NCI-H82 treated with DMSO at 0.1 percent for 48 hours (cell line): ENCODE data around the gene CEBPG.

Experiments
- DNase-seq: peaks from one replicate; lab custom pipeline; 2025; ENCODE audit not compliant: unreplicated experiment; lab: John Stamatoyannopoulos, UW

Gene CEBPG

GRCh38 chr19:33405553-33406461 is 32.3 kb downstream of the CEBPG start:
- DNase-seq = no peak

DNA sequence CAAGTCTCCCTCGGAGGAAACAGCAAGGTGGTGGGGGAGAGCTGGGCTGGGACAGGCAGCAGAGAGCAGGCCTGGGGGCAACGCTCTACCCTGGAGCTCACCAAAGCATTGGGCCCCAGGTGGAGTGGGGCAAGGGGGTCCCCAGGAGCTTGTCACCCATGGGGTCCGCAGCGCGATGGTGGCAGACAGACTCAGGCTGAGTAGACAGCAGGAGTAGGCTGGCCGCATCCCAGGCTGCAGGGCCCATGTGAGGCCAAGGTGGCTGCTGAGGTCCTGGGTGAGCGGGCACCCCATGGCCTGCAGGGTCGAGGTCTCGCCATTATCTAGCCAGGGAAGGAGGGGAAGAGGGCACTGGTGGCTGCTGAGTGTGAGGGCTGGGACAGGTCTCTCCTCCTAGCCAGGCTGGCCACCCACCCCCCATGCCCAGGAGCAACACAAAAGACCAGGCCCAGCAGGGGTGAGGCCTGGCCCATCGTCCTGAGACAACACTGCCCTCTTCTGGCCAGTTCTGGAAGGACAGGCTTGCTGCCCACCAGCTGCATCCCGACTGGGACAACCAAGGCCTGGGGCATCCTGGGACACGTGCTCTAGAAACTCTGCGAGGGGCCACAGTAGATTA is 33.1 kb downstream of the CEBPG start:
- DNase-seq = peak; percentile 23

DNA sequence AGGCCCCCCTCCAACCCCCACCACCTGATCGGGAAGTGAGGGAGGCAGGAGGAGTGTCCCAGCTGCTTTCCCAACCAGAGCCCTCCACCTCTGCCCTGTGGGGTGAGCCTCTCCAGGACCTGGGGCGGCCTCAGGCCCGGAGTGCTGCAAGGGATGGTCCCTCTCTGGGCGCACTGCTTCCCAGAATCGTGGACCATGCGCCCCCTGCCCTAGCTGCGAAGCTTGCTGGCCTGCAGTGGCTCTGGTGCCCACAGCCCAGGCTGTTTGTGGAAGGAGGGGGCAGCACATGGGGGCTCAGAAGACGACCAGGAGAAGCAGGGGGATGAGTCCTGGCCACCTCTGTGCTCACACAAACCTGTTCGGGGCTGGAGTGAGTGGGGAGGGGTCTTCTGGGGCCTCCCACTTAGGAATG is 33.6 kb downstream of the CEBPG start:
- DNase-seq = no peak

DNA sequence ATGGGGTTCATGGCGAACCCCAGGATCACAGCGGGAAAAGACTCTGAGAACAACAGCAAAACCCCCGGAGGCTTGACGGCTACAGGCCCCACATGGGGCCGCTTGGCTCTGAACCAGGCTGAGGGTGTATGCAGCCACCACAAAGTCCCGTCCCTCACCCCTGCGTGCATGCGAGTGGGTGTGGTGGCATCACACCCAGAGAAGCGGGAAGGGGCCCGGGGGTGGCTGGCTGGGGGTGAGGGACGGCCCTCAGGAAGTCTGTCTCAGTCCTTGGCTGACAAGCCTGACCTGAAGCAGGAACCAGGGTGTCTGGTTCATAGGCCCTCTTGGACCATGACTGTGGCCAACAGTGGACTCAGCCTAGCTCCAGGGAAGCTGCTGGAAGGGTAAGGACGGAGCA is 34.2 kb downstream of the CEBPG start:
- no peak for DNase-seq

DNA sequence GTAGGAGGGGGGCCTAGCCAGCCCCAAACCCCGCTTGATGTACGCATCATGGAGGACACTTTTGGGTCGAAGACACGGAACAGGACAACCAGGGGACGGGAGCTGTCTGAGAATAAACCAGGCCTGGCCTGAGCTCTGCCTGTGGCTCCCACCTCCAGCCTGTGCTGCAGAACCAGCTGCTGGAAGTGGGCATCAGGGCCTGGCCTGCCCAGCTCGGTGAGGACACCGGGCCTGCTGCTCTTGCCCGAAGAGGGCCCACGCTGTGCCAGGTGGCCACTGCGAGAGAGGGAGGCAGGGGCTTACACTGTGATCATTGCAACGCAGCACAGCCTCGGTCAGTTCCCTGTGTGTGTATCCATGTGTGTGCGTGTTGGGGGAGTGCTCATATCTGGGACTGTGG is 34.6 kb downstream of the CEBPG start:
- no peak for DNase-seq

DNA sequence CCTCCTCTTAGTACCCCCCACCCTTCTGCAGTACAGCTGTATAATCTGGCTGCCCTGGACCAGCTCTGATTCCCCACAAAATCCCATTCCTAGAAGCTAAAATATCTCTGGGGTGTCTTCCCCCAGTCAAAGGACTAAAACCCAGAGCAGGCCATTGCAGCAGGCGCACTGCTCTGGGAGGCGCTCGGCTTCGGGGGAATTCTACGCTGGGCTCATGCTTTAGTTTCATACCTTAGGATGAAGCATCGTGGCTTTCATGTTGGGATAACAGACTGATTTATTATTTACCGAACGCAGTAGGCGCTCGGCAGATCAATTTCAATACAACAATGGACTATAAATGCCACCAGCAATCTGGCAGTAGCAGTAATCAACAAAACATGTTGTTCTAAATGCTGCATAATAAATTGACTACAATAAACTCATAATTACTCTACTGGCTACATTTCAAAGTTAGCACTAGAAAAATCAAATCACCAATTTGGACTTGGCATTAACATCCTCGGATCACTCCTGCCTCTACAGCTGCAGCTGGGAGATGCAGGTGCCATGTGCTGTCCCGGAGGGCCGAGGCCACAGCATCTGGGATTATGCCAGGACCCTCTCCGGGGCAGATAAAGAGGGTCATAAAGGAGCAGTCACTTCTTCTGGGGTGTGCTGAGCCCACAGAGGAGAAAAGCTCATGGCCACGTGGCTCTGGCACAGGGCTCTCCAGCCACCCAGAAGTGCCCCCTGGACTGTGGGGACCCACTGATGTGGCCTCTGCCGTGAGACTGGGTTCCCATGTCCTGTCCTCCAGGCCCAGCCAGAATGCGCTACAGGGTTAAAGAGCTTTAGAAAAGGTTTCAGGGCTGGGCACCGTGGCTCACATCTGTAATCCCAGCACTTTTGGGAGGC is 35.3 kb downstream of the CEBPG start:
- DNase-seq = no peak

- no peak for DNase-seq
Measured at GRCh38 chr19:33409906-33410685, 36.6 kb downstream of the CEBPG start.

DNA sequence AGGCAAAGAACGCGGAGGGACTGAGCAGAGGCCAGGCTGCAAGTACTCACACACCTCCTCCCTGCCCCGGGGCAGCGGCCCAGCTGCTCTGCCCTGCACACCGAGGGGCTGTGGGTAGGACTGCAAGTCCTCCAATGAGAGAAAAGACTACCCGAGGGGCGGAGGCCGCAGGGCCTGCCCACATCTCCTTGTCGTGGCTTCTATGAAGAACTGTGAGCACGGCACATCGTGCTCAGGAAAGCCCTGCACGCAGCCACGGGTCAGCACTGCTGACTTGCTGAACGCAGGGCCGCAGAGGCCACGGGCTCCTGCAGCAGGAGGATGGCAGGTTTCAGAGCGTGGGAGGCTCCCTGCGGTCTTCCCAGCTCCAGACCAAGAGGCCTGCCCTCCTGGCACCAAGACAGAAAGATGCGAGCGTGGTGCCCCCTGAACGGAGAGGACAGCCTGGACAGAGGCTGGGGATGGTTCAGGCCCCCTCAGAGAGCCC is 37.4 kb downstream of the CEBPG start:
- no peak for DNase-seq

DNA sequence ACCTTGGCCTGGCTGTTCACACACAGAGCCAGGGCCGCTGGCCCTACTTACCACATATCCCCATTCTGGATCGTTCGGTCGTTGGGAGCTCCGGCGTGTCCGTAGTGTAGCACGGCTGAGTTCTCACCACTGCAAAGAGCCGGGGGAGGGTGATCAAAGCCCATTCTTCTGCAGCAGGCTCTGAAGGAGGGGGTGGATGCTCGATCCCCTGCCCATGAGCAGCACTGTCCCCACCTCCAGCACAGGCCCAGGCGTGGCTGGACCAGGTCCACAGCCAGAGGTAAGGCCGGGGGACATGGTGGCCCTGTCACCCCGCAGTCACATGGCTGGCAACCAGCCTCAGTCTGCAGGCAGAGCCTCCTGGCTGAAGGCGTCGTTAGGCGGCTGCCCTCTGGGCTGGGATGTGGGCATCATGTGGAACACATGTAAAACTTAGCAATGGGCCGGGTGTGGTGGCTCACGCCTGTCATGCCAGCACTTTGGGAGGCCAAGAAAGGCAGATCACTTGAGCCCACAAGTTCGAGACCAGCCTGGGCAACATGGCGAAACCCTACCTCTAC is 38.2 kb downstream of the CEBPG start:
- no peak for DNase-seq

DNA sequence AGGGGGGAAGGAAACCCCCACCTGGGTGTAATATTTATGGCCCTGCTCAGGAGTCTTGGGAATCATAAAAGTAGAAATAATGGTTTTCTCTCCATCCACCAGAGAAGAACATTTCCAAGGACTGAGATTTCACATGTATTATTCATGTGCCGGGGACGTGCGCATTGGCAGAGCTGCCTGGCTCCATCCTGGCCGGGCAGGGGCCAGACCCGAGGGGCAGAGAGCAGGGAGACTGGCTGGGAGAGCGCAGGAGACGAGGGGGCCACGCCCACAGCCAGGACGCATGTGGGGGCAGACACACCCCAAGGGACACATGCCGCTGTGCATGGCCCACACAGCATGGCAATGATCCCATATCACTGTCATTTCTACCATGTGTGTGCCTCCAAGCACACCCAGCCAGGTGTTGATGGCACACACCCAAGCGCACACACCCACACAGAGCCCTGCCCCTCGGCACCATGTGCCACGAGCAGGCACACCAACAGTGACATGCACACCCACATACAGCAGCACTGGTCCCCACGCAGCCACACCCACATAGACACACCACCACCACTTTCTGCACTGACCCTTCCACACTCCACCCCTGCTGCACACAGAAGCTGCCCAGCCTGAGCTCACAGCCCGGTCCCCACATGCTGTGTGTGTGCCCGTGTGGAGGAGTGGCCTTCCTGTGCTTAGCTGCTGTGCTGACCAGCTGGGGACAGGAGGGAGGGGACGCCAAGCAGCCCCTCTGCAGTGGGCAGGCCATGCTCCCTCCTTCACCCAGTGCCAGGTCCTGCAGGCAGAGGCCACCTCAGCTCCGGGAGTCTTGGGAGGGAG is 39.3 kb downstream of the CEBPG start:
- DNase-seq = no peak

DNA sequence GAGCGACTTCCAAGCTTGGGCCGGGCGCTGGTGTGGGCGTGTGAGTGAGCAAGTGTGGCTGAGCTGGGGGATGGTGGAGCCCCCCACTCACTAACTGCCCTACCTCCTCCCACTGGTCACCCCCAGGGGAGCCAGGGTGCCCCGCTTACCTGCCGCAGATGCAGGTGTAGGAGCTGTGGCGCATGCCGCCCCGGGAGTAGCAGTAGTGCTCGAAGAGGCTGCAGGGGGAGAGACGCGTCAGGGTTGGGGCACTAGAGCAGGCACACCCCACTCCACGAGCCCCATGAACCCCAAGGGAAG is 39.9 kb downstream of the CEBPG start:
- DNase-seq = no peak

DNA sequence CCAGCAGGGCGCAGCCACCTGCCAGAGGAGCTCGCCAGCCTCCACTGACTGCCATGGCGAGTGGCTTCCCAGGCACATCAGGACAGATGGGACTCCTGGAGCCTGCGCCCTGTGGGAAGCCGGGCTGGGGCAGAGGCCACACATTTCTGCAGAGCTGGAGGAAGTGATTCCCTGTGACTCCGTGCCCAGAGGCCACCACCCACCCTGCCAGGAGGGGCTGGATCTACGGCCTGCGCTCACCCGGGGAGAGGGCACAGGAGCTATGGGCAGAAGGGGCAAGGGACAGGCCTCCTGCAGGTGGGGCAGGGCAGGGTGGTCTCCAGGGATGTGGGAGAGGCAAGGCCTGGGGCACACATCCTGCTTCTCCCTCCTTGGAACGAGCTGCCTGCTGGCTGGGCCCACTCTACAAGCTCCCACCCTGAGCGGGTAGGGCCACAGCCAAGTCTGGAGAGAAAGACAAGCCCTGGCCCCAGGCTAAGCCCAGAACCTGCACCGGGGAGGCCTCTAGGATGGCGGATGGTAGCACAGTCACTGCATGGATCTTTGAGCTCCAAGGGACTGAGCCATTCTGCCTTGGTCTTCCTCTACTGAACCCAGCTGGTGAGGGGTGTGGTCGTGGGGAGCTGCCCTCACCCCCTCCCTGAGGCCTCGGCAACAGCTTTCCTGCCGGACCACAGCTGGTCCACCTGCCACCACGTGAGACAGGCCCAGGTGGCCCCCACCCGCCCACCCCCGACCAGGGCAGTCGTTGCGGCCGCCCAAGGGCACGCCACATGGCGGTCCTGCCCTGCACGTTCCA is 40.6 kb downstream of the CEBPG start:
- DNase-seq = no peak

DNA sequence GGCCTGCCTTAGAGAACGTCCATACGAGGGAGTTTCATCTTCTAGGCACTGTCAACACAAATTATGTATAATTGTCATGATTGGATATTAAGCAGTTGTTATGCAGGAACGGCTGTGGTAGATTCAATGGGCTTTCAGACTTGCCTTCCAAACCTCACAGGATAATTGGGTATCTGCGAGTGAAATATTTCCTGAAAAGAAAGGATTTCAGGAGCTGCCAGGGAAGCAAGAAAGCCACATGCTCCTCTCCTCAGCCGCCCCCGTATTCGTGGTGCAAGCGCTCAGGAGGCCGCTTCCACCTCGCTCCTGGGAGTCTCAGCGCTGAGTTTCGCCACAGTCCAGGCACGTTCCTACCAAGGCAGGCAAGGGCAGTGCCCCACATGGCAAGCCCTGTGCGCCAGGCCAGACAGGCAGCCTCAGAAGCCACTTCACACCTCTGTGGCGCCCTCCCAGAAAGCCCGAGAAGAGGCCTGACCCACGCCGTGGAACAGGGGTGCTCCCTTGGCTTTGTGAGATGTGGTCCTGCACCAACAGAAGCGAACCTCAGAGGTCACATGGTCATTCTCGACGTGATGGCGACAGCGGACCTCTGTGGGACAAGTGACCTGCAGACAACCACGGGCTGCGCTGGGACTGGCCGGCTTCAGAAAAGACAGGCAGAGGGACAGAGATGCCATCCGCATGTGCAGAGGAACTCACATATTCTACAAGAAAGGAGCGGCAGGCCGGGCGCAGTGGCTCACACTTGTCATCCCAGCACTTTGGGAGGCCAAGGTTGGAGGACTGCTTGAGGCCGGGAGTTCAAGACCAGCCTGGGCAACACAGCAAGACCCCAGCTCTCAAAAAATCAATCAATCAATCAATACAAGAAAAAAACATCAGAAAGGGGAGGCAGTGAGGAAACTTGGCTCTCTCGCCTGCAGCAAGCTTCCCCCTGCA is 41.4 kb downstream of the CEBPG start:
- DNase-seq = no peak

GRCh38 chr19:33416307-33417215 is 43.1 kb downstream of the CEBPG start:
- peak; percentile 26 for DNase-seq

GRCh38 chr19:33417751-33418150 is 44.2 kb downstream of the CEBPG start:
- DNase-seq = no peak

DNA sequence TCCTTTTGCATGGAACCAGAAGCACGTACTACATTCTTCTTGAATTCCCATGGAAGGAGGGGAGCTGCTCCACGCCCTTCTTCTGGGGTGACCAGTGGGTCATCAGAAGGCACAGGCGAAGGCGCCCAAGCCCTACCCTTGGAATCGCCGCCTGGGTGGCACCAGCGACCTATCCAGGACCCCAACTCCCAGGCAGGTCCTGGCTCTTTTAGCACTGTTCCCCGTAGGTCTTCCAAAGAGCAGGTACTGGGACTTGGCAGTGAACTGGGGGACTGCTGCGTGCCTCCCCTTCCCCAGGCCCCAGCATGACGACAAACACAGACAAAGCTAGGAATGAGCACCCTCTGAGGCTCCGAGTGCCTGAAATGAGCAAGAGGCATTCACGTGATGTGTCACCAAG is 45.0 kb downstream of the CEBPG start:
- DNase-seq = no peak
